B cell (primary cell): ENCODE results near the gene IAPP. TPM values are rescaled to one million over a fixed set of nuclear protein-coding genes. Genes with fewer than 3 reads are reported as not detected.

ENCODE experiments used
- ATAC-seq: fragments of 200-7000 bp; cut with Tn5 transposase; one replicate; pipeline ENCODE4 v1.10.0; 2021; ENCODE audit warnings: low read depth, mild to moderate bottlenecking, moderate number of reproducible peaks, moderate library complexity
- CTCF ChIA-PET: fragments of 350-600 bp; sonication (Branson Sonifier 250); formaldehyde crosslinking; loops from one replicate; lab custom pipeline; 2021; ENCODE audit warnings: antibody characterized with exemption, inconsistent platforms; lab: Charles Lee
- POLR2A ChIA-PET: fragments of 350-600 bp; sonication (Branson Sonifier 250); formaldehyde crosslinking; loops from one replicate; lab custom pipeline; 2021; ENCODE audit warnings: antibody characterized with exemption; lab: Charles Lee
- DNase-seq: peaks from one replicate; pipeline ENCODE4 v3.0.0; 2013
- H2AFZ ChIP-seq: 2 replicates; pipeline ENCODE4 v1.6.1; 2012; ENCODE audit warnings: mild to moderate bottlenecking, low read depth, low read length; ENCODE audit not compliant: insufficient read depth, poor library complexity, severe bottlenecking
- H3K27ac ChIP-seq, 2 donors: 1 replicate in 1 of 2; 2 replicates in 1 of 2; pipeline ENCODE4 v1.5.1; 2012 to 2013; ENCODE audit warnings: low read length in 2 of 2, mild to moderate bottlenecking in 2 of 2, moderate library complexity in 1 of 2
- H3K27me3 ChIP-seq, 4 experiments: fragments of 200-600 bp in 1 of 4; sonication (generic) in 1 of 4; replicated peaks in 1 of 4; 1 replicate in 2 of 4; 2 replicates in 2 of 4; pipeline versions ENCODE4 v1.6.1 to v1.7.0; 2013 to 2016; ENCODE audit warnings: low read length in 3 of 4, mild to moderate bottlenecking in 2 of 4, mixed read lengths in 1 of 4, moderate library complexity in 1 of 4; ENCODE audit not compliant: insufficient read depth in 4 of 4, control insufficient read depth in 3 of 4; ENCODE audit errors: control extremely low read depth in 1 of 4
- H3K36me3 ChIP-seq, 2 experiments: replicated peaks in 1 of 2; 1 replicate in 1 of 2; 2 replicates in 1 of 2; pipeline versions ENCODE4 v1.6.1 to v1.7.1; 2013; ENCODE audit warnings: low read length in 1 of 2; ENCODE audit not compliant: insufficient read depth in 2 of 2, control insufficient read depth in 1 of 2; ENCODE audit errors: control extremely low read depth in 1 of 2, extremely low read depth in 1 of 2
- H3K4me1 ChIP-seq, 2 donors: fragments of 200-600 bp in 1 of 2; sonication (generic) in 1 of 2; 1 replicate in 1 of 2; 2 replicates in 1 of 2; pipeline versions ENCODE4 v1.5.1 to v1.6.1; 2013 to 2017; ENCODE audit warnings: low read length in 2 of 2; ENCODE audit not compliant: control insufficient read depth in 2 of 2, insufficient read depth in 2 of 2
- H3K4me2 ChIP-seq: replicated peaks from 2 replicates; pipeline ENCODE3; 2012; ENCODE audit warnings: mild to moderate bottlenecking, low read depth, low read length; ENCODE audit not compliant: poor library complexity, severe bottlenecking
- H3K4me3 ChIP-seq, 5 experiments: fragments of 200-600 bp in 1 of 5; sonication (generic) in 1 of 5; 1 replicate in 3 of 5; 2 replicates in 2 of 5; pipeline versions ENCODE4 v1.5.1 to v1.7.0; 2011 to 2016; ENCODE audit warnings: low read length in 4 of 5, mild to moderate bottlenecking in 4 of 5, low read depth in 2 of 5, control low read depth in 1 of 5, moderate library complexity in 1 of 5; ENCODE audit not compliant: insufficient read depth in 1 of 5; ENCODE audit errors: control extremely low read depth in 1 of 5, extremely low read depth in 1 of 5
- H3K79me2 ChIP-seq: fragments of 200-600 bp; sonication (generic); one replicate; pipeline ENCODE4 v1.6.0; 2016; ENCODE audit warnings: low read length; ENCODE audit not compliant: control insufficient read depth, insufficient read depth
- H3K9ac ChIP-seq: fragments of 200-600 bp; sonication (generic); 2 replicates; pipeline ENCODE4 v1.6.1; 2017; ENCODE audit warnings: mild to moderate bottlenecking, low read length, moderate library complexity
- H3K9me3 ChIP-seq, 3 donors: one replicate each; pipeline versions ENCODE4 v1.6.1 to v1.7.1; 2013; ENCODE audit warnings: low read length in 2 of 3; ENCODE audit not compliant: control insufficient read depth in 2 of 3, insufficient read depth in 1 of 3; ENCODE audit errors: control extremely low read depth in 1 of 3
- H4K20me1 ChIP-seq: 2 replicates; pipeline ENCODE4 v1.6.0; 2012; ENCODE audit warnings: mild to moderate bottlenecking, low read length; ENCODE audit not compliant: insufficient read depth, control insufficient read depth, poor library complexity, severe bottlenecking
- H3K27ac Mint-ChIP-seq: one replicate; pipeline ENCODE4 v1.8.0; 2021; ENCODE audit warnings: mixed read lengths
- H3K27me3 Mint-ChIP-seq: one replicate; pipeline ENCODE4 v1.8.0; 2021; ENCODE audit warnings: mixed read lengths
- H3K4me1 Mint-ChIP-seq: one replicate; pipeline ENCODE4 v1.8.0; 2021; ENCODE audit warnings: mixed read lengths
- H3K4me3 Mint-ChIP-seq: one replicate; pipeline ENCODE4 v1.8.0; 2021; ENCODE audit warnings: mixed read lengths
- H3K9me3 Mint-ChIP-seq: one replicate; pipeline ENCODE4 v1.8.0; 2022; ENCODE audit warnings: mixed read lengths; ENCODE audit not compliant: insufficient read depth
- EZH2 ChIP-seq: IDR thresholded peaks from 2 replicates; pipeline ENCODE4 v1.6.1; 2012; ENCODE audit warnings: borderline replicate concordance, low read depth, mild to moderate bottlenecking, moderate library complexity, low read length; ENCODE audit not compliant: insufficient read depth, poor library complexity, severe bottlenecking
- WGBS: methylation state at CpG from one replicate; pipeline ENCODE4 v1.1.5; 2013; ENCODE audit warnings: missing lambda C conversion rate; ENCODE audit not compliant: insufficient coverage; 5-methylcytosine and 5-hydroxymethylcytosine counted together
- intact Hi-C: fragments of 100-400 bp; cut with micrococcal nuclease; formaldehyde crosslinking; loops from one replicate; pipeline ENCODE4 v1.10.0; 2022
- polyA plus RNA-seq: library from polyadenylated mRNA; depleted of rRNA; stranded (reverse); fragments of >200 nt; gene quantifications from 2 replicates; pipeline ENCODE4 v1.2.3, GENCODE V29; 2012
- total RNA-seq, 2 donors: library from RNA; stranded (reverse); fragments of 120-200 nt in 1 of 2; gene quantifications; 1 replicate in 1 of 2; 2 replicates in 1 of 2; pipeline versions ENCODE4 v1.2.3 to v1.2.4, GENCODE V29; 2013 to 2022
- TF ChIP-seq, protein P1 (sequence below): fragments of 200-600 bp; IDR thresholded peaks from one replicate; pipeline ENCODE4 v1.8.0; 2022; ENCODE audit warnings: antibody characterized with exemption, mild to moderate bottlenecking

IAPP gene
- total and polyA plus RNA-seq, 2 donors (not counting 1 experiment from before 2014, with no cell fraction given) = not detected

DNA sequence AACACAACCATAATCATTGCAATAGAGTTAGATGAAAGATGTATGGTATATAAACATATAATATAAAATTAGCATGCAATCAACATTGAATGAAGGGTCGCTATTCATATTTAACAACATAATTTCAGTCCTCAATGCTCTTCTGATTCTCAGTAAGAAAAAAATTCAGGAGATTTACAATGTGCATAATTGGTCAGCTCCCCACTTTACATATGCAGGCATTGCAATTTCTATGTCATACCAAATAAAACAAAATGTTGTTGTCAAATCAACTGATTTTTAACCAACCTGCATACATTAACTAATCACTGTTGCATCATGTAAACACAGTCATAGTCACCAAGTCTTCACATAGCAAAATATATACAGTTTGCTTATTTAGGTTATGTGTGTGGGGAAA lies 32.8 kb upstream of the IAPP start:
- H3K4me3 Mint-ChIP-seq = no peak overlapping the region
- no peaks in the 10 kb centered on the region for H3K4me1 Mint-ChIP-seq
- intact Hi-C loops = no loop called here
- H4K20me1 ChIP-seq = no peaks in the 10 kb centered on the region
- no peak for ATAC-seq
- H3K4me2 ChIP-seq = no peak overlapping the region
- H2AFZ ChIP-seq = no peak overlapping the region
- no peak for DNase-seq
- H3K27me3 ChIP-seq = no peaks in the 10 kb centered on the region
- H3K9me3 ChIP-seq = no peaks in the 10 kb centered on the region
- no peaks in the 10 kb centered on the region for H3K27me3 Mint-ChIP-seq
- H3K79me2 ChIP-seq = no peaks in the 10 kb centered on the region
- TF ChIP-seq, protein P1, sequence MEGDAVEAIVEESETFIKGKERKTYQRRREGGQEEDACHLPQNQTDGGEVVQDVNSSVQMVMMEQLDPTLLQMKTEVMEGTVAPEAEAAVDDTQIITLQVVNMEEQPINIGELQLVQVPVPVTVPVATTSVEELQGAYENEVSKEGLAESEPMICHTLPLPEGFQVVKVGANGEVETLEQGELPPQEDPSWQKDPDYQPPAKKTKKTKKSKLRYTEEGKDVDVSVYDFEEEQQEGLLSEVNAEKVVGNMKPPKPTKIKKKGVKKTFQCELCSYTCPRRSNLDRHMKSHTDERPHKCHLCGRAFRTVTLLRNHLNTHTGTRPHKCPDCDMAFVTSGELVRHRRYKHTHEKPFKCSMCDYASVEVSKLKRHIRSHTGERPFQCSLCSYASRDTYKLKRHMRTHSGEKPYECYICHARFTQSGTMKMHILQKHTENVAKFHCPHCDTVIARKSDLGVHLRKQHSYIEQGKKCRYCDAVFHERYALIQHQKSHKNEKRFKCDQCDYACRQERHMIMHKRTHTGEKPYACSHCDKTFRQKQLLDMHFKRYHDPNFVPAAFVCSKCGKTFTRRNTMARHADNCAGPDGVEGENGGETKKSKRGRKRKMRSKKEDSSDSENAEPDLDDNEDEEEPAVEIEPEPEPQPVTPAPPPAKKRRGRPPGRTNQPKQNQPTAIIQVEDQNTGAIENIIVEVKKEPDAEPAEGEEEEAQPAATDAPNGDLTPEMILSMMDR = no peak
- no peak for TF ChIP-seq EZH2
- POLR2A ChIA-PET = no interaction called here
- no peak overlapping the region for H3K4me3 ChIP-seq
- H3K27ac ChIP-seq = no peak overlapping the region
- H3K9me3 Mint-ChIP-seq = no peaks in the 10 kb centered on the region
- CTCF ChIA-PET = no interaction called here
- no peaks in the 10 kb centered on the region for H3K4me1 ChIP-seq
- H3K36me3 ChIP-seq = no peaks in the 10 kb centered on the region
- no CpG with 5 or more reads among the region's 1 CpG for WGBS
- no peak overlapping the region for H3K27ac Mint-ChIP-seq
- H3K9ac ChIP-seq = no peak overlapping the region

DNA sequence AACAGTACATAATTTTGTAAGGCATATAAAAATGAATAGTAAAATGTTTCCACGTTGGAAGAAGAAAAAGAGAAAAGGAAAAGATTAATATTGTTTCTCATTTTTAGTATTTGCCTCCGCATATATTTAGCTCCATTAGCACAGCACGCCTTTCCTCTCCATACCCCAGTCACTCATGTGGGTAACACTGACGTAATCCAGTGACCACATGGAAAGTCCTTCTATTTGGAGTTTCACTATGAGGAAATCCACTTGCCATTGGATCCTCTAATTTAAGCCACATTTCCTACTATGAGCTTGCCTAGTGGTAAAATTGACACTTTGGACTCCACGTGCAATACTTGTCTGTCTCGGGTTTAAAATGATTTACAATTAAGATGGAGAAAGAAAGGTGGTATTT lies 32.3 kb upstream of the IAPP start:
- ChIA-PET POLR2A (no interaction called here), CTCF (no interaction called here)
- Mint-ChIP-seq H3K4me3 (no peak overlapping the region), H3K9me3 (no peaks in the 10 kb centered on the region), H3K4me1 (no peaks in the 10 kb centered on the region), H3K27ac (no peak overlapping the region), H3K27me3 (no peaks in the 10 kb centered on the region)
- WGBS = no CpG with 5 or more reads among the region's 6 CpGs
- Histone ChIP-seq H3K36me3 (no peaks in the 10 kb centered on the region), H3K4me1 (no peaks in the 10 kb centered on the region), H4K20me1 (no peaks in the 10 kb centered on the region), H3K27me3 (no peaks in the 10 kb centered on the region), H3K9me3 (no peaks in the 10 kb centered on the region), H3K4me2 (no peak overlapping the region), H2AFZ (no peak overlapping the region), H3K27ac (no peak overlapping the region), H3K79me2 (no peaks in the 10 kb centered on the region), H3K9ac (no peak overlapping the region), H3K4me3 (no peak overlapping the region)
- TF ChIP-seq, protein P1 = no peak
- TF ChIP-seq EZH2 = no peak
- DNase-seq (no peak), ATAC-seq (no peak)
- intact Hi-C loops = no loop called here
